Measurements from ENCODE around the gene NRSN2.
A peak's percentile ranks its signal among the peaks of the same experiment; 100 is the strongest.

NRSN2 gene

DNA sequence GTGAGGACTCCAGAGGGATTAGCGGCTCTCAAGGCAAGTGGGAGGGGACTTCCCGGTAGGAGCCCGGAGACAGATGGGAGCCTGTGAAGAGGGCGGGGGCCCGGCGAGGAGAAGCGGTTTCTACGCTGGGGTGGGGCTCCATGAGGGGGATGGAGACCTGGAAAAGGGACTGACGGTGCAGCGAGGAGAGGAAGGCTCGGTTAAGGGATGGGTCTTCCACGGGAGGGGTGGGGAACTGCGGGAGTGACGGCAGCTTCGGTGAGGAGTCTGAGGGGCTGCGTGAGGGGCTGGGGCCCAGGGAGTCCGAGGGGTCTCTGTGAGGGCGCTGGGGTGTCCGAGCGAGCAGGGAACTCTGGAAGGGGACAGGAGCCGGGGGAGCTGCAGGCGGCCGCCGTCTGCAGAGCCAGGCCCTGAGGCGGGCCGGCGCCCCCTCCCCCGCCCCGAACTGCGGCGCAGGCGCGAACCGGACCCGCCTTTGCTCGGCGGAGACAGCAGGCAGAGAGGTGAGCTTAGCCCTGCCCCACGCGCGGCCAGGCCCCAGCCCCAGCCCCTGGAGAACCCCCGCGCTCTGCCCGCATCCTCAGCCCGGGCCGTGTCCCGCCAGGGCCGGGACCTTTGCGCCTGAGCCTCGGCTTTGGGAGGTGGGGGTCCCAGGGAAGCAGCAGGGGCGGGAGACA, at the start of gene NRSN2:
TSS of gene NRSN2 (plus strand) at position 472 of the 677 bp plus-strand sequence. CDS start 2,533 bp downstream, outside the sequence.
- H3K4me3 ChIP-seq (replicated peaks; ENCODE audit: low read depth, low read length) = peak within 1 kb of the TSS; percentile 75
- no peak for DNase-seq (ENCODE audit: extremely low read depth, low read depth)
- TF ChIP-seq CTCF (IDR thresholded peaks at IDR 0.05; ENCODE audit: low read depth, low read length, missing control alignments) = no peak

DNA sequence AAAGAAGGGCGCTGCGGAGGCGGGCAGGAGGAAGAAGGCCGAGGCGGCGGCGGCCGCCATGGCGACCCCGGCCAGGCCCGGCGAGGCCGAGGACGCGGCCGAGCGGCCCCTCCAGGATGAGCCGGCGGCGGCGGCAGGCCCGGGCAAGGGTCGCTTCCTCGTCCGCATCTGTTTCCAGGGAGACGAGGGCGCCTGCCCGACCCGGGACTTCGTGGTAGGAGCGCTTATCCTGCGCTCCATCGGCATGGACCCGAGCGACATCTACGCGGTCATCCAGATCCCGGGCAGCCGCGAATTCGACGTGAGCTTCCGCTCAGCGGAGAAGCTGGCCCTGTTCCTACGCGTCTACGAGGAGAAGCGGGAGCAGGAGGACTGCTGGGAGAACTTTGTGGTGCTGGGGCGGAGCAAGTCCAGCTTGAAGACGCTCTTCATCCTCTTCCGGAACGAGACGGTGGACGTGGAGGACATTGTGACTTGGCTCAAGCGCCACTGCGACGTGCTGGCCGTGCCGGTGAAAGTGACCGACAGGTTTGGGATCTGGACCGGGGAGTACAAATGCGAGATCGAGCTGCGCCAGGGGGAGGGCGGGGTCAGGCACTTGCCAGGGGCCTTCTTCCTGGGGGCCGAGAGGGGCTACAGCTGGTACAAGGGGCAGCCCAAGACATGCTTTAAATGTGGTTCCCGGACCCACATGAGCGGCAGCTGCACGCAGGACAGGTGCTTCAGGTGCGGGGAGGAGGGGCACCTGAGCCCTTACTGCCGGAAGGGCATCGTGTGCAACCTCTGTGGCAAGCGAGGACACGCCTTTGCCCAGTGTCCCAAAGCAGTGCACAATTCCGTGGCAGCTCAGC, 48.8 kb upstream of the NRSN2 start:
- TF ChIP-seq CTCF (IDR thresholded peaks at IDR 0.05; ENCODE audit: low read depth, low read length, missing control alignments) = no peak
- peak overlapping the region; percentile 75 for H3K4me3 ChIP-seq (replicated peaks; ENCODE audit: low read depth, low read length)
- no peak for DNase-seq (ENCODE audit: extremely low read depth, low read depth)

DNA sequence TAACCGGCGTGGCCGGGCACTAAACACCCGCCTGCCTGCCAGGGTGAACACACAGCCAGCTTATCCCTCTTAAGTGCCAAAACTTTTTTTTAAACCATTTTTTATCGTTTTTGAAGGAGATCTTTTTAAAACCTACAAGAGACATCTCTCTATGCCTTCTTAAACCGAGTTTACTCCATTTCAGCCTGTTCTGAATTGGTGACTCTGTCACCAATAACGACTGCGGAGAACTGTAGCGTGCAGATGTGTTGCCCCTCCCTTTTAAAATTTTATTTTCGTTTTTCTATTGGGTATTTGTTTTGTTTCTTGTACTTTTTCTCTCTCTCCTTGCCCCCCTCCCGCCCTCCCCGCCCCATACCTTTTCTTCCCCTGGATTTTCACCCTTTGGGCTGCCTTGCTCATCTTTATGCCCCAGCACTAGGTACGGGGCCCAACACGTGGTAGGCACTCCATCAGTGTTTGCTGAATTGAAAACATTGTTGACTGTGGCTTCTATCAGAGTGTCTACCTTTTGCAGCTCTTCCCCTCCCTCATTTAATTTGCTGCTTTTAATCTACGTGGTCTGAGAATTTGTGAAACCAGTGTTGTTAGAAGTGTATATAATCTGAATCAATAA, 48.0 kb upstream of the NRSN2 start:
- H3K4me3 ChIP-seq (replicated peaks; ENCODE audit: low read depth, low read length) = peak overlapping the region; percentile 75
- DNase-seq (ENCODE audit: extremely low read depth, low read depth) = no peak
- no peak for TF ChIP-seq CTCF (IDR thresholded peaks at IDR 0.05; ENCODE audit: low read depth, low read length, missing control alignments)

DNA sequence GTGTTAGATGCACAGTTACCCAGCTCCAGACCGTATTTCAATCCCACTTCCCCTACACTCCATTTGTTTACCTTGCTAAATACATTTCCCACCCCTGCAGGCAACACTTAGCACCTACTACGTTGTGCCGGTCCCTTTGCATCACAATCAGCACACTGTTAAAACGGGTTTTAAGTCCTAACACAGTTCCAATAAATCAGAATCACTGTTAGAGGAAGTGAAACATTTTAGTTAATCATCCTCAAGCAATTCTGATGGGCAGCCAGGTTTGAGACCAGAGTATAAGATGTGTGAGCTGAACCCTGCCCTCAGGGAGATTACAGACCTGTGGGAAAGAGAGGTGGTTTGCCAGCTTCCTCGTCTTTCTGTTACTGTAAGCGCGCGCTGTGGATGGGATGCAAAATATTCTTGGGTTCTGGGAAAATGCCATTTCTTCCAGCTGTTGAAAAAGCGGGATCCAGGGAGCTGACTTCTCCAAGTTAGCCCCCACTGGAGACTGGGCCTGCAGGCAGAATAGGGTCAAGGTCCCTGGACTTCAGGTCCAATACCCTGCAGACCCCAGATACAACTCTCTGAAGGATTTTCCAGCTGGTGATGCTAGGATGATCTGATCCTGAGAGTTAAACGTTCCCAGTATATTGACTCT, 46.4 kb upstream of the NRSN2 start:
- DNase-seq (ENCODE audit: extremely low read depth, low read depth) = no peak
- TF ChIP-seq CTCF (IDR thresholded peaks at IDR 0.05; ENCODE audit: low read depth, low read length, missing control alignments) = no peak
- H3K4me3 ChIP-seq (replicated peaks; ENCODE audit: low read depth, low read length) = peak overlapping the region; percentile 75

- no peak overlapping the region for H3K4me3 ChIP-seq (replicated peaks; ENCODE audit: low read depth, low read length)
- DNase-seq (ENCODE audit: extremely low read depth, low read depth) = no peak
- TF ChIP-seq CTCF (IDR thresholded peaks at IDR 0.05; ENCODE audit: low read depth, low read length, missing control alignments) = no peak
These were observed 44.7 kb upstream of the NRSN2 start for GRCh38 chr20:301886-302848.

Measured in HFF-Myc (cell line).